Measurements from ENCODE around the gene TST.

The TST gene

GRCh38 chr22:37019309-37020191 lies at the start of gene TST, which contains the start of gene MPST:
Gene TST, minus strand, starts transcription at chr22:37019447. Its CDS starts 715 bp downstream, at chr22:37018732.
Gene MPST, plus strand, starts transcription at chr22:37019742. Its CDS starts 95 bp downstream, at chr22:37019837.
- no peak for FAIRE-seq
- peak; percentile 34 for DNase-seq (ENCODE audit: low spot score)

- FAIRE-seq (no peak), DNase-seq (ENCODE audit: low spot score) (no peak)
Observed at GRCh38 chr22:37068859-37069258, 49.6 kb upstream of the TST start.

- no peak for DNase-seq (ENCODE audit: low spot score)
- FAIRE-seq, result no peak
Observed at GRCh38 chr22:37067428-37067827, 48.2 kb upstream of the TST start.

GRCh38 chr22:37065961-37066360 lies 46.7 kb upstream of the TST start:
- FAIRE-seq, result no peak
- no peak for DNase-seq (ENCODE audit: low spot score)

- no peak for FAIRE-seq
Observed at GRCh38 chr22:37065180-37065579, 45.9 kb upstream of the TST start.

GRCh38 chr22:37064553-37064952 lies 45.3 kb upstream of the TST start:
- FAIRE-seq (no peak), DNase-seq (ENCODE audit: low spot score) (no peak)

More at GRCh38 chr22:37065180-37065579, 45.9 kb upstream of the TST start:
- no peak for DNase-seq (ENCODE audit: low spot score)

- FAIRE-seq (no peak), DNase-seq (ENCODE audit: low spot score) (no peak)
Observed at GRCh38 chr22:37063431-37064420, 44.5 kb upstream of the TST start.

- no peak for FAIRE-seq
- DNase-seq (ENCODE audit: low spot score), result no peak
Observed at GRCh38 chr22:37062702-37063381, 43.6 kb upstream of the TST start.

GRCh38 chr22:37062376-37062675 lies 43.1 kb upstream of the TST start:
- FAIRE-seq (no peak), DNase-seq (ENCODE audit: low spot score) (no peak)

GRCh38 chr22:37061611-37062375 lies 42.5 kb upstream of the TST start:
- FAIRE-seq, result no peak
- no peak for DNase-seq (ENCODE audit: low spot score)

GRCh38 chr22:37060801-37061610 lies 41.8 kb upstream of the TST start:
- FAIRE-seq (no peak), DNase-seq (ENCODE audit: low spot score) (no peak)

GRCh38 chr22:37059876-37060449 lies 40.7 kb upstream of the TST start:
- DNase-seq (ENCODE audit: low spot score) (no peak), FAIRE-seq (no peak)

GRCh38 chr22:37058917-37059701 lies 39.9 kb upstream of the TST start:
- FAIRE-seq (no peak), DNase-seq (ENCODE audit: low spot score) (no peak)

GRCh38 chr22:37057796-37058510 lies 38.7 kb upstream of the TST start:
- FAIRE-seq (no peak), DNase-seq (ENCODE audit: low spot score) (no peak)

- FAIRE-seq, result no peak
Observed at GRCh38 chr22:37057226-37057625, 38.0 kb upstream of the TST start.

GRCh38 chr22:37056246-37056645 lies 37.0 kb upstream of the TST start:
- FAIRE-seq, result no peak

More at GRCh38 chr22:37057226-37057625, 38.0 kb upstream of the TST start:
- DNase-seq (ENCODE audit: low spot score), result no peak

GRCh38 chr22:37054600-37055365 lies 35.5 kb upstream of the TST start:
- DNase-seq (ENCODE audit: low spot score), result no peak
- no peak for FAIRE-seq

More at GRCh38 chr22:37056246-37056645, 37.0 kb upstream of the TST start:
- DNase-seq (ENCODE audit: low spot score), result no peak

All from RCC 7860 (cell line).